Left lung (tissue), 10 donors: ENCODE measurements around the gene DLG2. TPM values are rescaled to one million over a fixed set of nuclear protein-coding genes. Genes with fewer than 3 reads are reported as not detected.

Experiments
- ATAC-seq: fragments of 200-7000 bp; cut with Tn5 transposase; one replicate; pipeline ENCODE4 v1.9.1; 2020; ENCODE audit warnings: moderate library complexity
- DNase-seq, 4 donors: peaks; one replicate each; pipeline ENCODE4 v3.0.0-alpha.2; 2013 to 2020
- H3K27ac ChIP-seq, 2 donors: fragments of 200-600 bp; sonication (generic) in 1 of 2; one replicate each; pipeline versions ENCODE4 v1.5.0 to v1.8.0; 2020 to 2021
- H3K27me3 ChIP-seq, 2 donors: fragments of 200-600 bp; sonication (generic) in 1 of 2; one replicate each; pipeline versions ENCODE4 v1.5.0 to v1.8.0; 2020 to 2021
- H3K36me3 ChIP-seq, 2 donors: fragments of 200-600 bp; sonication (generic) in 1 of 2; one replicate each; pipeline versions ENCODE4 v1.5.0 to v1.8.0; 2020 to 2021
- H3K4me1 ChIP-seq, 2 donors: fragments of 200-600 bp; one replicate each; pipeline ENCODE4 v1.8.0; 2021
- H3K4me3 ChIP-seq, 2 donors: fragments of 200-600 bp; sonication (generic) in 1 of 2; one replicate each; pipeline versions ENCODE4 v1.5.0 to v1.8.0; 2020 to 2021; ENCODE audit warnings: mild to moderate bottlenecking in 1 of 2
- H3K9me3 ChIP-seq, 2 donors: fragments of 200-600 bp; sonication (generic) in 1 of 2; one replicate each; pipeline versions ENCODE4 v1.5.0 to v1.8.0; 2020 to 2021
- intact Hi-C, 2 donors: fragments of 100-400 bp; cut with DNase I; formaldehyde crosslinking; loops; one replicate each; pipeline versions ENCODE4 v1.11.2 to v1.14.2; 2022
- polyA plus RNA-seq, 6 donors: library from polyadenylated mRNA; unstranded; fragments of 120-200 nt; gene quantifications; one replicate each; pipeline ENCODE4 v1.2.1, GENCODE V29; 2013; ENCODE audit not compliant: insufficient read length in 6 of 6
- total RNA-seq, 2 donors: library from RNA; stranded (reverse); fragmentation: NEBNext Ultra II Directional; extraction: Animal tissue kit (Norgen Biotek cat#: 25700); gene quantifications; one replicate each; pipeline ENCODE4 v1.2.1, GENCODE V29; 2021
- TF ChIP-seq, protein P1 (sequence below), 2 donors: fragments of 200-600 bp; sonication (generic) in 1 of 2; IDR thresholded peaks; one replicate each; pipeline versions ENCODE4 v1.5.0 to v1.8.0; 2021; ENCODE audit warnings: antibody characterized with exemption in 2 of 2
- donor health status: DM: no; HTN: yes; CAD: no.
- donor health status: DM: no; HTN: no; CAD: no.

The DLG2 gene
- total and polyA plus RNA-seq, 8 donors = 4.5 to 15.0 (median 8.6) TPM

DNA sequence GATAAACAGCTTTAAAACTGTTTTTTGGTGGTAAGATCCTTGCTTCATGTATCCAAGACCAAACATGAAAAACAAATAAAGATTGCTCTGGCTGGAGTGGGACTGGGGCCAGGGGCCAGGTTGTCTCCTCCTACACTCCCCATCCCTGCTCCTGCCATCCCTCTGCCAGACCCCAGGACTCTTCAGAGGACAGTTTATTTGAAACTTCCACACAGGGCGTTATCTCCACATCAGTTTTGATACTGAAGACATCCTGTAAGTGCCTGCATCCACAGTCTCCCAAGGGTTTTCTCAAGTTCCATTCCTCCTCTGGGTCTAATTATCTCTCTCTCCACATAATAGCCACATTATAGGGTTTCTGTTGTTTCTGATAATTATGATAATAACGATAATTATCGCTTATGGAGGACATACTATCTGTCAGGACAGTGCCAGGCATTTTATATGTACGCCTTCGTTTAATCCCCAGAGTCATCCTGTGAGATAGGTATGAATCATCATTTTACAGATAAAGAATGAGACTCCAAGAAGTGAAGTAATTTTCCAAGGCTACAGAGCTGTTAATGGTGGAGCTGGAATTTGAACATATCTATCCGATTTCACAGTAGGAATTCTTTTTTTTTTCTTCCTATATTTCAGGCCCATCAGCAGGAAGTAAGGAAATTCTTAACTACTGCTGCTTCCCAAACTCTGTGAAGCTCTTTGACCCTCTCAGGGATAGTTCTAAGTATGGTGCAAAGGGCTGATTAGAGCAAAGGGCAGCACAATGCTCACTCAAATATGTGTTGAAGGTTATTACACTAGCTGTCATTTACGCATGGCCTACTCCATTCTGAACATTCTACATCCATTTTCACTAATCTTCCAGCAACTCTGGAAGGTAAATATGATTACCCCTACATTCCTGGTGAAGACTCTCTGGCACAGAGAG lies 1852.9 kb downstream of the DLG2 start:
- no peak overlapping the region for H3K27ac ChIP-seq
- DNase-seq = no peak
- H3K9me3 ChIP-seq = no peaks in the 10 kb centered on the region
- TF ChIP-seq, protein P1, sequence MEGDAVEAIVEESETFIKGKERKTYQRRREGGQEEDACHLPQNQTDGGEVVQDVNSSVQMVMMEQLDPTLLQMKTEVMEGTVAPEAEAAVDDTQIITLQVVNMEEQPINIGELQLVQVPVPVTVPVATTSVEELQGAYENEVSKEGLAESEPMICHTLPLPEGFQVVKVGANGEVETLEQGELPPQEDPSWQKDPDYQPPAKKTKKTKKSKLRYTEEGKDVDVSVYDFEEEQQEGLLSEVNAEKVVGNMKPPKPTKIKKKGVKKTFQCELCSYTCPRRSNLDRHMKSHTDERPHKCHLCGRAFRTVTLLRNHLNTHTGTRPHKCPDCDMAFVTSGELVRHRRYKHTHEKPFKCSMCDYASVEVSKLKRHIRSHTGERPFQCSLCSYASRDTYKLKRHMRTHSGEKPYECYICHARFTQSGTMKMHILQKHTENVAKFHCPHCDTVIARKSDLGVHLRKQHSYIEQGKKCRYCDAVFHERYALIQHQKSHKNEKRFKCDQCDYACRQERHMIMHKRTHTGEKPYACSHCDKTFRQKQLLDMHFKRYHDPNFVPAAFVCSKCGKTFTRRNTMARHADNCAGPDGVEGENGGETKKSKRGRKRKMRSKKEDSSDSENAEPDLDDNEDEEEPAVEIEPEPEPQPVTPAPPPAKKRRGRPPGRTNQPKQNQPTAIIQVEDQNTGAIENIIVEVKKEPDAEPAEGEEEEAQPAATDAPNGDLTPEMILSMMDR (IDR thresholded peaks at IDR 0.05) = no peak
- no peak for ATAC-seq
- no peaks in the 10 kb centered on the region for H3K36me3 ChIP-seq
- intact Hi-C loops = no loop called here
- H3K4me1 ChIP-seq = no peaks in the 10 kb centered on the region
- H3K4me3 ChIP-seq = no peak overlapping the region
- H3K27me3 ChIP-seq = no peaks in the 10 kb centered on the region

DNA sequence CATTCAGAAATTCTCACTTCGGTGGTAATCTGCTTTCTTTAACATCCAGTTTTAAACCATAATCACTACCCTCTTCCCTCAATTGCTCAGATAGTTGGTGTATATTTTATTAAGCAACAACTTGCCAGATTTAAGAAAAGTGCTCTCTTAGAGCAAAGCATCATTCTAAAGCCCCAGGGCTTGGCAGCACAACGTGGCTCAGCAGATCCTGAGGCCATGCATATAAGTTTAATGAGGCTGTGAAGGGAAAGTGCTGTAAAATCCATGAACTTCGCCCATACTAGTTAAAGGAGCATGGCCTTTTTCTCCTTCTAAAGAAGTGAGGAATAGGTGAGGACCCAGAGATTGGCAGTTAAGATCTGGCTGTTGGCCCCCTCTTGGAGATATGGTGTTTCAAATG lies 1858.7 kb downstream of the DLG2 start:
- no peak overlapping the region for H3K4me3 ChIP-seq
- no peaks in the 10 kb centered on the region for H3K4me1 ChIP-seq
- H3K9me3 ChIP-seq = no peaks in the 10 kb centered on the region
- H3K36me3 ChIP-seq = no peaks in the 10 kb centered on the region
- intact Hi-C loops = no loop called here
- TF ChIP-seq, protein P1 (IDR thresholded peaks at IDR 0.05) = no peak
- H3K27me3 ChIP-seq = no peaks in the 10 kb centered on the region
- ATAC-seq (no peak), DNase-seq (no peak)
- no peak overlapping the region for H3K27ac ChIP-seq

DNA sequence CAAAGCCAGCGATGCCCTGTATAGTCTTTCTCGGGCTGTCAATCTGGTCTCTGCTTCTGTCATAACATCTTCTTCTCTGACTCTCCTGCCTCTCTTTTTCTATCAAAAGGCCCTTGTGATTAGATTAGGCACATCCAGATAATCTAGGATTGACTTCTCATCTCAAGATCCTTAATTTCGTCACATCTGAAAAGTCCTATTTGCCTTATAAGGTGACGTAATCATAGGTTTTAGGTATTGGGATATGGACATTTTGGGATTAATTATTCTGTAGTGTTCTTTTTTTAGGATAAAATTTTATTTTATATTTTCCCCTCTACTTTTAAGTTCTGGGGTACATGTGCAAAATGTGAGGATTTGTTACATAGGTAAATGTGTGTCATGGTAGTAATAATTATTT lies 1860.2 kb downstream of the DLG2 start:
- DNase-seq = no peak
- ATAC-seq = no peak
- TF ChIP-seq, protein P1 (IDR thresholded peaks at IDR 0.05) = no peak
- Histone ChIP-seq H3K27me3 (no peaks in the 10 kb centered on the region), H3K9me3 (no peaks in the 10 kb centered on the region), H3K4me3 (no peak overlapping the region), H3K27ac (no peak overlapping the region), H3K36me3 (no peaks in the 10 kb centered on the region), H3K4me1 (no peaks in the 10 kb centered on the region)
- intact Hi-C loops = no loop called here

DNA sequence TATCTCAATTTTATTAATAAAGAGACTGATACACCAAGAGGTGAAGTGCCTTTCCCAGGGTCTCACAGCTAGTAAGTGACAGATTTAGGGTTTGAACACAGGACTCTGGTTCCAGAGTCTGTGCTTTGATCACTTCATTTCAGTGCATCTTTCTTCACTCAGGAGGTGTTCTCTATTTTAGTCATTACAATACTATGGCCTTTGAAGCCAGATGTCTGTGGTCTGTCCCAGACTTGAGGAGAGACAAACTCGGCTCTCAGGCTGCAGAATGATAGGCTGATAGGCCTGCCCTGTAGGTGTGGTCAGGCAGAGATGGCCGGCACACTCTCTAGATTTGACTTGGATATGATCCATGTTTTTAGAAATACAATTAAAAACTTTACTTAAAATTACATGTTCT lies 1862.5 kb downstream of the DLG2 start:
- no peak for DNase-seq
- Histone ChIP-seq H3K4me1 (no peaks in the 10 kb centered on the region), H3K4me3 (no peak overlapping the region), H3K9me3 (no peaks in the 10 kb centered on the region), H3K36me3 (no peaks in the 10 kb centered on the region), H3K27ac (no peak overlapping the region), H3K27me3 (no peaks in the 10 kb centered on the region)
- no peak for ATAC-seq
- TF ChIP-seq, protein P1 (IDR thresholded peaks at IDR 0.05) = no peak
- intact Hi-C loops = no loop called here

DNA sequence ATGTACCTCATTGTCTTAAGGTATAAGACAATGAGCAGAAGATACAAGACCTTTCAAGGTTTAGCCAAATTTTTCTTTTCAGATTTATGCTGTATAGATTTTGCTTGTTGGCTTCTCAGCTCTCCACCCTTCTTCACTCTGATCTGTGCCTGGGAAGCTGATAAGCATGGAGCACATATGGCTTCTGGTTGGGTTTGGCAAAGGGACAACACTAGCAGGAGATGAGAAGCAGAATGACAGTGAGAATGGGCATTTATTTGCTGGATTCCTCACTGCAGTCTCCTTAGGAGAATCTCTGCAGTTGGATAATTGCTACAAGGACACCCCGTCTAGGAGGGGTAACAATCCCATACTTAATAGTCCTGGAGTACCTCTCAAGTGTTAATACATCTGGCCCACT lies 1866.2 kb downstream of the DLG2 start:
- Histone ChIP-seq H3K27ac (no peak overlapping the region), H3K4me1 (no peaks in the 10 kb centered on the region), H3K9me3 (no peaks in the 10 kb centered on the region), H3K27me3 (no peaks in the 10 kb centered on the region), H3K4me3 (no peak overlapping the region), H3K36me3 (no peaks in the 10 kb centered on the region)
- ATAC-seq = no peak
- intact Hi-C loops = no loop called here
- no peak for DNase-seq
- TF ChIP-seq, protein P1 (IDR thresholded peaks at IDR 0.05) = no peak
